IMR-90 (cell line): Measurements from ENCODE around the gene CMTR1. TPM values are rescaled to one million over a fixed set of nuclear protein-coding genes. Genes with fewer than 3 reads are reported as not detected.

Experiments
- ATAC-seq: fragments of 200-7000 bp; cut with Tn5 transposase; 2 replicates; pipeline ENCODE4 v1.9.1; 2020; ENCODE audit warnings: low read depth, mild to moderate bottlenecking, moderate library complexity
- BruUV-seq: library from RNA; stranded (reverse); fragments of 400-500 nt; replicated peaks from 2 replicates; lab custom pipeline; 2021; lab: Mats Ljungman, UMichigan
- CTCF ChIA-PET: fragments of 300-600 bp; formaldehyde crosslinking; extraction: SDS; loops from one replicate; lab custom pipeline; 2021; ENCODE audit warnings: antibody characterized with exemption; lab: Yijun Ruan, JAX
- POLR2A ChIA-PET: fragments of 300-600 bp; sonication (Branson Sonifier 250); formaldehyde crosslinking; loops from one replicate; lab custom pipeline; 2022; ENCODE audit warnings: antibody characterized with exemption; ENCODE audit not compliant: unreplicated experiment; lab: Charles Lee
- DNase-seq: peaks from one replicate; pipeline ENCODE4 v3.0.0; 2013
- H2AFZ ChIP-seq: replicated peaks from 2 replicates; pipeline ENCODE3; 2013; ENCODE audit warnings: low read length, mild to moderate bottlenecking; ENCODE audit not compliant: poor library complexity
- H2AK5ac ChIP-seq: 2 replicates; pipeline ENCODE4 v1.6.1; 2013; ENCODE audit warnings: low read depth, low read length, inconsistent platforms
- H2AK9ac ChIP-seq: replicated peaks from 2 replicates; pipeline ENCODE3; 2013; ENCODE audit warnings: mild to moderate bottlenecking, low read depth, low read length, moderate library complexity; ENCODE audit not compliant: poor library complexity
- H2BK120ac ChIP-seq: 2 replicates; pipeline ENCODE4 v1.6.1; 2013; ENCODE audit warnings: low read depth, low read length, inconsistent platforms
- H2BK15ac ChIP-seq: 3 replicates; pipeline ENCODE4 v1.6.1; 2013; ENCODE audit warnings: low read depth, low read length, inconsistent platforms
- H2BK20ac ChIP-seq: 2 replicates; pipeline ENCODE4 v1.6.1; 2013; ENCODE audit warnings: low read depth, mild to moderate bottlenecking, inconsistent platforms, low read length, moderate library complexity
- H2BK5ac ChIP-seq: 2 replicates; pipeline ENCODE4 v1.6.1; 2013; ENCODE audit warnings: mild to moderate bottlenecking, low read depth, low read length, inconsistent platforms; ENCODE audit not compliant: poor library complexity, severe bottlenecking
- H3K14ac ChIP-seq: replicated peaks from 2 replicates; pipeline ENCODE4 v1.6.1; 2013; ENCODE audit warnings: low read depth, low read length, inconsistent platforms
- H3K18ac ChIP-seq: 2 replicates; pipeline ENCODE4 v1.6.1; 2013; ENCODE audit warnings: low read depth, low read length, control low read depth
- H3K23ac ChIP-seq: 2 replicates; pipeline ENCODE4 v1.6.1; 2013; ENCODE audit warnings: low read depth, low read length, inconsistent platforms
- H3K27ac ChIP-seq: 2 replicates; pipeline ENCODE4 v1.5.1; 2013; ENCODE audit warnings: mild to moderate bottlenecking, control low read depth, low read length; ENCODE audit not compliant: insufficient read depth
- H3K27me3 ChIP-seq: 2 replicates; pipeline ENCODE4 v1.6.1; 2013; ENCODE audit warnings: low read length; ENCODE audit not compliant: control insufficient read depth, insufficient read depth
- H3K36me3 ChIP-seq: 2 replicates; pipeline ENCODE4 v1.6.1; 2013; ENCODE audit warnings: low read length, mixed read lengths; ENCODE audit not compliant: control insufficient read depth, insufficient read depth
- H3K4ac ChIP-seq: 2 replicates; pipeline ENCODE4 v1.6.1; 2013; ENCODE audit warnings: low read depth, low read length, inconsistent platforms
- H3K4me1 ChIP-seq: 2 replicates; pipeline ENCODE4 v1.6.1; 2013; ENCODE audit warnings: low read length, mixed read lengths; ENCODE audit not compliant: control insufficient read depth, insufficient read depth
- H3K4me2 ChIP-seq: 2 replicates; pipeline ENCODE4 v1.6.1; 2013; ENCODE audit warnings: low read depth, mild to moderate bottlenecking, control low read depth, low read length, moderate library complexity
- H3K4me3 ChIP-seq: 2 replicates; pipeline ENCODE4 v1.5.1; 2013; ENCODE audit warnings: low read depth, mild to moderate bottlenecking, control low read depth, low read length, moderate library complexity; ENCODE audit not compliant: insufficient read depth
- H3K56ac ChIP-seq: 2 replicates; pipeline ENCODE4 v1.6.1; 2013; ENCODE audit warnings: low read length, inconsistent platforms; ENCODE audit not compliant: insufficient read depth; ENCODE audit errors: extremely low read depth
- H3K79me1 ChIP-seq, 2 experiments: 2 replicates each; pipeline ENCODE4 v1.6.1; 2013; ENCODE audit warnings: low read length in 2 of 2, inconsistent platforms in 1 of 2, low read depth in 1 of 2
- H3K9ac ChIP-seq: 2 replicates; pipeline ENCODE4 v1.6.1; 2013; ENCODE audit warnings: low read depth, low read length, control low read depth
- H3K9me1 ChIP-seq: 2 replicates; pipeline ENCODE4 v1.6.1; 2013; ENCODE audit warnings: low read length, inconsistent platforms; ENCODE audit not compliant: insufficient read depth
- H3K9me3 ChIP-seq: 2 replicates; pipeline ENCODE4 v1.6.1; 2013; ENCODE audit warnings: low read length; ENCODE audit not compliant: control insufficient read depth, insufficient read depth
- H4K20me1 ChIP-seq: 2 replicates; pipeline ENCODE4 v1.6.1; 2013; ENCODE audit warnings: low read length, inconsistent platforms; ENCODE audit not compliant: insufficient read depth
- H4K5ac ChIP-seq: 2 replicates; pipeline ENCODE4 v1.6.1; 2013; ENCODE audit warnings: mild to moderate bottlenecking, low read depth, low read length, control low read depth
- H4K8ac ChIP-seq, 2 experiments: 2 replicates each; pipeline ENCODE4 v1.6.1; 2013; ENCODE audit warnings: low read depth in 2 of 2, low read length in 2 of 2, control low read depth in 1 of 2, inconsistent platforms in 1 of 2
- H4K91ac ChIP-seq: 2 replicates; pipeline ENCODE4 v1.6.1; 2013; ENCODE audit warnings: low read depth, low read length, inconsistent platforms; ENCODE audit not compliant: insufficient read depth
- CEBPB ChIP-seq: IDR thresholded peaks from 2 replicates; pipeline ENCODE4 v1.6.1; 2012; ENCODE audit warnings: low read depth, low read length, improper control_type of control experiment
- WGBS, 2 experiments: methylation state at CpG; one replicate each; pipeline versions ENCODE4 v1.1.5 to v1.1.7; 2013; ENCODE audit warnings: missing lambda C conversion rate in 2 of 2; ENCODE audit not compliant: insufficient read length in 1 of 2; ENCODE audit errors: extremely low coverage in 2 of 2; 5-methylcytosine and 5-hydroxymethylcytosine counted together
- dilution Hi-C: fragments of 300-500 bp; cut with HindIII; formaldehyde crosslinking; loops from one replicate; pipeline ENCODE4 v1.14.3; 2018; ENCODE audit warnings: low sequenced_read_pairs; ENCODE audit not compliant: unreplicated experiment
- in situ Hi-C: fragments of 300-500 bp; cut with MboI; formaldehyde crosslinking; loops from 3 replicates; pipeline ENCODE4 v1.14.3; 2019; ENCODE audit warnings: low sequenced_read_pairs, inconsistent platforms, mixed read lengths
- intact Hi-C: fragments of 100-400 bp; cut with micrococcal nuclease; formaldehyde crosslinking; loops from 2 replicates; pipeline ENCODE4 v1.10.0; 2022
- polyA plus RNA-seq, 3 experiments: library from polyadenylated mRNA; depleted of rRNA; stranded (reverse); fragments of >200 nt; gene quantifications; 2 replicates each; pipeline ENCODE4 v1.2.3, GENCODE V29; 2012; ENCODE audit warnings: low replicate concordance in 1 of 3
- total RNA-seq: library from RNA; depleted of rRNA; stranded (reverse); fragments of >200 nt; gene quantifications from 2 replicates; pipeline ENCODE4 v1.2.3, GENCODE V29; 2012

The CMTR1 gene
- total and polyA plus RNA-seq, 2 of the 4 experiments (the other 2 are of a cell fraction) = 22.6 to 30.1 TPM

DNA sequence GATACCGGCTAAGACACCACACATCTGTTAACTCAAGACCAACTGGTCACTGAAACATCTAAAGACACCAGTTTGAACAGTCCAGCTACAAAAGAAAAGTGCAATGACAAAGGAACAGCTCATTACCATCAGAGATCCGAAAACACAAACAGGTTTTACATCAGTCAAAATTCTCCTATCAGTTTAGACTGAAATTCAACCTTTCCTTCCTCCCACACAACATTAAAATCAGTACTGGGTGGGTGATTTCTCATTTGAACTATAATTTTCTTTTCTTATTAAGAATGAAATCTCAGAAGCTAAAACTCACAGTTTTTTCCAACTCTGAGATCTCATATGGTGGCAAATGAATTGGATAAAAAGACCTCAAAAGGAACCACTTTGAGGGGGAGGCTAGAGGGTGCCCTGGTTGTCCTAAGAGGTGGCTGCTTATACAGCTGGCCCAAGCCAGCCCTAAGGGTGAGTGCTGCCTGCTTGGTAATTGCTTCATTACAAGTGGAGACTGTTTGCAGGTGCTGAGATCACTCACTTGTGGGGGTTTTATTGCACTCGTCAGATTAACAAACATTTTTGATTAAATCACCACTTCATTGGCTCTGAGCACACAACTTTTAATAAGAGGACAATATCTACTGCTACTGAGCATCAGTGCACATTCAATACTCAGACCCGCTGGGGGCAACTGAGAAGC, 62.4 kb downstream of the CMTR1 start:
- H3K9me3 ChIP-seq = no peaks in the 10 kb centered on the region
- no peak overlapping the region for H2AK9ac ChIP-seq
- no peak overlapping the region for H4K91ac ChIP-seq
- H4K20me1 ChIP-seq = peaks cover 2% of the 10 kb centered on the region; the same call in 1 of the 2 replicates
- POLR2A ChIA-PET = no interaction called here
- no peak overlapping the region for H2BK15ac ChIP-seq
- H3K9ac ChIP-seq = no peak overlapping the region
- H3K4me1 ChIP-seq = no peaks in the 10 kb centered on the region
- H3K36me3 ChIP-seq = no peaks in the 10 kb centered on the region
- H3K56ac ChIP-seq = no peak overlapping the region
- H4K8ac ChIP-seq = no peak overlapping the region
- H3K27me3 ChIP-seq = no peaks in the 10 kb centered on the region
- TF ChIP-seq CEBPB = no peak
- no peak overlapping the region for H2BK20ac ChIP-seq
- no peak overlapping the region for H3K27ac ChIP-seq
- no peak overlapping the region for H4K5ac ChIP-seq
- no peak overlapping the region for H2AFZ ChIP-seq
- no peak overlapping the region for H2BK120ac ChIP-seq
- DNase-seq (no peak), ATAC-seq (no peak)
- CTCF ChIA-PET = no interaction called here
- no peak overlapping the region for H3K4me3 ChIP-seq
- no peak overlapping the region for H2BK5ac ChIP-seq
- intact Hi-C loops = loop anchor here (10.0 kb wide), 1 partner anchor 509 kb away; no protein-coding TSS in a partner anchor
- no peak overlapping the region for H2AK5ac ChIP-seq
- BruUV-seq = no TSS peak
- H3K9me1 ChIP-seq = peaks cover 10% of the 10 kb centered on the region
- in situ Hi-C loops = no loop called here
- H3K4ac ChIP-seq = no peak overlapping the region
- H3K4me2 ChIP-seq = no peak overlapping the region
- dilution Hi-C loops = no loop called here
- peaks cover 7 to 33% of the 10 kb centered on the region in 2 experiments for H3K79me1 ChIP-seq
- WGBS, 2 experiments = no CpG with 5 or more reads among the region's 4 CpGs
- H3K23ac ChIP-seq = no peak overlapping the region
- no peak overlapping the region for H3K18ac ChIP-seq
- no peak overlapping the region for H3K14ac ChIP-seq
